NB4 (cell line): ENCODE data around the gene TYW1B.
"Not testable (repeated sequence)": the region's sequence is repeated elsewhere in the genome, so short reads cannot be mapped to it uniquely, and the experiment has no call there.

Experiments used
- CTCF ChIP-seq: IDR thresholded peaks from one replicate; pipeline ENCODE4 v1.5.1; 2012; ENCODE audit warnings: low read depth, low read length
- MYC ChIP-seq: IDR thresholded peaks from 2 replicates; pipeline ENCODE4 v1.6.1; 2011; ENCODE audit warnings: low read depth, low read length

DNA sequence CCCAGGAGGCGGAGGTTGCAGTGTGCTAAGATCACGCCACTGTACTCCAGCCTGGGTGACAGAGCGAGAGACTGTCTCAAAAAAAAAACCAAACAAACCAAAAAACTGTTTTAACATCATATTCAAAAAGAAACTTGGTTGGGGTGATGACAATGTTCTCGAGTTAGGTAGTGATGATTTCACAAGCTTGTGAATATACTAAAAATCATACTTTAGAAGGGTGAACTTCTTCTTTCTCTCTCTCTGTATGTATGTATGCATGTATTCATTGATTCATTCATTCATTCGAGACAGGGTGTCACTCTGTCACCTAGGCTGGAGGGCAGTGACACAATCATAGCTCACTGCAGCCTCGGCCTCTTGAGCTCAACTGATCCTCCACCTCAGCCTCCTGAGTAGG, 151.1 kb downstream of the TYW1B start:
- TF ChIP-seq MYC, CTCF: not testable (repeated sequence)
